CD4-positive, alpha-beta T cell treated with Interleukin-2 at 100 ng/mL for 4 hours (primary cell): ENCODE measurements around the gene EIF3B.
"Not testable (repeated sequence)": the region's sequence is repeated elsewhere in the genome, so short reads cannot be mapped to it uniquely, and the experiment has no call there.

Experiments used
- DNase-seq: peaks from one replicate; pipeline ENCODE4 v3.0.0-alpha.2; 2020; ENCODE audit warnings: low spot score

Gene EIF3B

DNA sequence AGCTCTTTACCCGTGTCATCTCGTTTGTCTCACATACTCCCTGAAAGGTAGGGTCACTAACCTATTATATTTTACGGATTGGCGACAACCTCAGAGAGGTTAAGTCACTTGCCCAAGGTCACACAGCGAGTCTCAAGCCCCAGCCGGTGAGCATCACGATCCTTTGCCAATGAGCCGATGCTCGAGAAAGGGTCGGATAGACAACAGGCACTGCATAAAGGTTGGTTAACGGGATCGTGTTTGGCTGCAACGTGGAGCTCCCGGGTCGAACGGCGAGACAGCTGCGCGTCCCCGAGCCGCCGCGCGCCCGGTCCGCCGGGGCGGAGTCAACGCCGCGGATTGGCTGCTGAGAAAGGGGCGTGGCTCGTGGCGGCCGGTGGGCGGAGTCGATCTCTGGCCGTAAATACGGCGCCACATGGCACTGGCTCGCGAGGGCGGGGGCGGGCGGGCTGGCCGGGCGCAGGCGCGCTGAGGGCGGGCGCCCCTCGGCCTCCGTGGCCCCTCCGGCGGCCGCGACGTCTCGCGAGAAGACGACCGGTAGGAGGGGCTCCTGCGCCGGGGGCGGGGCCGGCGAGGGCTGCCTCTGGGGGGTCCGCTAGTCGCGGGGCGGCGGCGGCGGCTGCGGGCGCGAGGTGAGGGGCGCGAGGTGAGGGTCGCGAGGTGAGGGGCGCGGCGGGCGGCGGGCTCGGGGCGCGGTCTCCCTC is 48.5 kb downstream of the EIF3B start, which contains the start of gene CHST12:
Gene CHST12 (plus strand): TSS at position 598 of the 704 bp plus-strand sequence. CDS start 29,029 bp downstream, outside the sequence.
- peak; percentile 95 for DNase-seq

DNA sequence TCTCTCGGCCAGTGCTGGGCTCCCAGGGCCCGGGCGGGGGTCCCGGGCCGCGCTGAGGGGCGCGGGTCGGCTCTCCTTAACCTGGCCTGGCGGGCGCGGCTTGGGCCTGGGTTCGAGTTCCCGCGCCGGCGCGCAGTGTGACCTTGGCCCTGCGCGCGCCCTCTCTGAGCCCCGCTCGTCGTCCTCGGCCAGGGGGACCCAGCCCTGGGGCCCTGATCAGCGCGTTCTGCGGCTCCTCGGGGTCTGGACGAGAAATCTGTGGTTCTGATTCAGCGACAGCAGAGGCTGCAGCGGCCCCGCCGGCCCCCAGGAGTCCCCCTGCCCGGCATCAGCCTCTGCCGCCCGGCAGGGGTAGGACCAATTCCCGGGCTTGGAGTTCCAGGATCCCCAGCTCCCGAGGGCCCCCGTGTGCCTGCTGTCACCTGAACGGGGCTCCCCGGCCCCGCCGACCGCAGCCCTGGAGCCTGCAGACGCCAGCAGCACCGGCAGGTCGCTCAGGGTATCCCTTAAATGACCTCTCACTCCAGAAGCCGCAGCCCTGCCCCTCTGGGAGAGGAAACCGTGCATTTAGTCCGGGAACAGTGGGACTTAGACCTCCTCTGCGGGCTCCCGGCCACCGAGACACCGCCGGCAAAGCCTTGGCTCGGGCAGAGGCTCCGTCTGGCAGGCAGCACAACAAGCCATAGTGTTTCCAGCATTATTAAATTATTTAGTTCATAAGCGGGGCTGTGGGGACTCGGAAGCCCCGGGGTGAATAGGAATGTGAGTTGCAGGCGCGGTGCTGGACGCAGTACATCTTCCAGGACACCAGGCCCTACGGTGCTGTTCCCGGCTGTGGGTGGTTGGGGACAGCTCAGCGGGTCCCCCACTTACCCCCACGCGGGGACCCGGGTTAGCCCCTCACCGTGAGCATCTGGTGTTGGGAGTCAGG is 49.4 kb downstream of the EIF3B start:
- no peak for DNase-seq

DNA sequence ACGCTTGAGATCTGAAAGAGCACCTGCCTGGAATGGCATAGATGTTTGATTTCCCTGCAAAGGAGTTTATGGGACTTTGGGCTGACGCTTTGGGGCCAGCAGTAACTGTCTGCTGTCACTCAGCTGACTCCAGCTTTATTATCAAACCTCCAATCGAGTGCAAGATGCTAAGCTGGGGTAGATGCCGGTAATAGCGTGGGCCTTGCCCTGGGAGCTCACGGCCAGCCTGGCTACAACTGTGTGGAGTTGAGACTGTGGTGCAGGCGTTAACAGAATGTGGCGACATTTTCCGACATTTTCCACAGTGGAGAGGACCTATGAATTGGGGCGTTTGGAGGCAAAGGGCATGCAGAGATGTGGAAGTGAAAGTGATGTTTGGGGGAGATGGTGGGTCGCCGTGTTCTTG is 50.1 kb downstream of the EIF3B start:
- no peak for DNase-seq

DNA sequence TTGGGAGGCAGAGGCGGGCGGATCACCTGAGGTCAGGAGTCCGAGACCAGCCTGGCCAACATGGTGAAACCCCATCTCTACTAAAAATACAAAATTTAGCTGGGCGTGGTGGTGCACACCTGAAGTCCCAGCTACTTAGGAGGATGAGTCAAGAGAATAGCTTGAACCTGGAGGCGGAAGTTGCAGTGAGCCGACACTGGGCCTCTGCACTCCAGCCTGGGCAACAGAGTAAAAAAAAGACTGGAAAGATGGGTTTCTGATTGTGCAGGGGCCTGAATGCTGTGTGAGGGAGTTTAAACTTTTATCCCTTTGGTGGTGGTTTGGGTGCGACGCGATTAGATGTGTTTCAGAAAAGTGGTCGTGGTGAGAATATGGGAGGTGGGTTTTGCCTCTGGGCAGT is 50.6 kb downstream of the EIF3B start:
- DNase-seq: no peak

DNA sequence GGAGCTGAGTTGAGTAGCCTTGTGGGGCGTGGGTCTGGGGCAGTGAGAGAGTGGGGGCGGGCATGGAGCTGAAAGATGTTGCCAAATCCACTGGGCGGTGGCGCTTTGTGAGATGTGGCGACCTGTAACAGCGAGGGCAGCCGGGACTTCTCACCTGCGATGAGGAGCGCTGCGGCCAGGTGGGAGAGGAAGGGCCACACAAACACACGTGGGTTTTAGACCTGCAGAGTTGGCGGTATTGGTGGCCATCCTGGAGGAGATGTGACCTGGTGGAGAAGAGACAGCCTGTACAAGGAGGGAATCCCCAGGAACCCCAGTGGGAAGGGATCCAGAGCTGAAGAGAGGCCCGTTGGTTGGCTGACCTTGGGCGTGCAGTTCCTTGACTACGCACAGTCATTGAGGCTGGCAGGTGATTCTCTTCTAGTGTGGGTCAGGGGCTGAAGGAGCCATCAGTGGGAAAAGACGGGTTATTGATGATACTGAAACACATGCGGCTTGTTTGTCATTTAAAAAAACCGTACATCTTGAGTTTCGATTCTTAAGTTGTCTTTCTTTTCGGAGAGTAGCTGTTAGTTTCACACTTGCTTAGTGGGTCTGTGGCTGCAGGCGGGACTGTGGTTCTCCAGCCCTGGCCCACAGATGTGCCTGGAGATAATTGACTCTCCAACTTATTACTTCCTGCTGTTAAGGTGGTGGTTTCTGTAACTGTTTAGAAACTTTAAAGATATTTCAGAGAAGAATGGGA is 51.1 kb downstream of the EIF3B start:
- peak; percentile 66 for DNase-seq

DNA sequence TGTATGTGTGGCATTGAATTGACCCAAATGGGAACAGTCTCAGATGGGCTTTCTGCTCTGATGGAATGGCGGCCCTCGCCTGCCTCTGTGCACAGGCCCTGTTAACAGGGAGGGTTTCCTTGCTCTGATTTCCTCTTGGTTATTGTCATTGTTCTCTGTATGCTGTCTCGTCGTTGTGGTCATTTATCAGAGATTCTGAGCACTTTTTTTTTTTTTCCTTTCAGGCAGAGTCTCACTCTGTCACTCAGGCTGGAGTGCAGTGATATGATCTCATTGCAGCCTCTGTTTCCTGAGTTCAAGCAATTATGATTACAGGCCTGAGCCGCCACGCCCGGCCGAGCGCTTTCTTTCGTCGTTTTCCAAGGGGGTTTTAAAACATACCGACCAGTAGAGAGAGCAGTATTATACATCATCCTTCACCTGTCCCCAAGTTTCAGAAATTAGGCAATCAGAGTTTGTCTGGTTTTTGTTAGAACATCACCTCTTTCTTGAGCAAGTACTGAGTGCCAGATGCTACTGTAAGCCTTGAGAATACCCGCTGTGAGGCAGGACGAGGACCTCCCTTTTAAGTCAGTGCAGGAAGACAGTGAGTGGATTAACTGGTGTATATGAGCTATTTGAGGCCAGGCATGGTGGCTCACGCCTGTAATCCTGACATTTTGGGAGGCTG is 55.3 kb downstream of the EIF3B start:
- peak; percentile 36 for DNase-seq

DNA sequence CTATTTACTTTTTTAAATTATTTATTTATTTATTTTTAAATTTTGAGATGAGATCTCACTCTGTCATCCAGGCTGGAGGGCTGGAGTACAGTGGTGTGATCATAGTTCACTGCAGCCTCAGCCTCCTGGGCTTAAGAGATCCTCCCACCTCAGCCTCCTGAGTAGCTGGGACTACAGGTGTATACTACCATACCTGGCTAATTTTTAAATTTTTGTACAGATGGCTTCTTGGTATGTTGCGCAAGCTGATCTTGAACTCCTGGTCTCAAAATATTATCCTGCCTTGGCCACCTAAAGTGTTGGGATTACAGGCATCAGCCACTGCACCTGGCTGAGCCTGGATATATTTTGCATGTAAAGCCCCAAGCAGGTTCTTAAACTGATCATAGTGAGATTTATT is 56.4 kb downstream of the EIF3B start:
- DNase-seq: no peak

DNA sequence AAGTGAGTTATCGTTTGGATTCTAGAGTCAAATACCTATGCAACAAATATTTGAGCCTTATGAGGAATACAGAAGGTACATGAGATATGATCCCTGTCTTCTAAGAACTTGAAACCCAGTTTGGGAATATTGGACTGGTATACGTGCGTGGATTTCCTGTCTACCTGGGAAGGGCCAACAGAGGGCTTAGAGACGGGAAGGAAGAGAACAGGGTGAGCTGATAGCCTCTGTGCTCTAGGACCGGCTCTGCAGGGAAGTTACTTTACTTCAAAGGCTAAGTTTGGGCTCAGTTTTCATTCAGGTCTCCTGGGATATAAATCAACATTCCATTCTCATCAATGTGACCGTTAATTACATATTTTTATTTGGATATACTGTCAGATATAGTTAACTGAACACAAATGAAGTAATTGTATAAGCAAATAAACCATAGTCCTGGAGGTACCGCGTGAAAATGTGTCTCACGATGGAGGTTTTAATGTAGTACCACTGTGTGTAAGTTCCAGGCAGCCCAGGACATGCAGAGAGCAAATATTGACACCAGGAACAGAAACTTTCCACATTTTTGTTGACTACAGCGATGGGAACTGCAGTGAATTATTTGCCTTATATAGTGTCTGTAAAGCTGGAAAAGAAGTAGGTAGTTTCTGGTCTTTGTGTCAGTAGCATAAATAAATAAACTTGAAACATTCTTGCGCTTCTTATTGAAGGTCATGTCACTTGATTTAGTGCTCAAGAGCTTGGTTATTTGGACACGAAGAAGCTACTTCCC is 57.4 kb downstream of the EIF3B start:
- no peak for DNase-seq

DNA sequence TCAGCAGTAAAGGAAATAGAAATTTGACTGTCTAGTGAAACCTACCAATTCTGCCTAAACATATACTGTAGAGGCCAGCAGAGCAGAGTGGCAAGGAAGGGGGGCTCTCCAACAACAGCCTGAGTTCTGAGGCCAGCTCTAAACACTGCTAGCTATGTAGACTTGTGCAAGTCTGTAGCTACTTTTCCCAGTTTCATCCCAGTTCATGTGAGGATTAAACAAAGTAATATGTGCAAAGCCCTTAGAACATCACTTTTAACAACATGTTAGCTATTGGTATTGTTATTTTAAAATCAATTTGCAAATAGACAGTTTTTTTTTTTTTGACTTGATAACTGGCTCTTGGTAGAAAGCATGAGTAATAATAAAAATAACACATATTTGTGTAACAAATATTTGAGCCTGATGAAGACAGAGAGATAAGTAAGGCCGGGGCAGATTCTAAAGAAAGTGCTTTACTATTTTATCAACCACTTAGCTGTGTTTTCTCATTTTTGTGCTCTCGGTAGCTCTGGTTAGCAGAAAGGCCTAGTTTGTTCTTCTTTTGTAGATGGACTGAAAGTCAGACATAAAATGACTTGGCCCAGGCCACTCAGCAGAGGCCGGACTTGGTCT is 58.1 kb downstream of the EIF3B start:
- no peak for DNase-seq

DNA sequence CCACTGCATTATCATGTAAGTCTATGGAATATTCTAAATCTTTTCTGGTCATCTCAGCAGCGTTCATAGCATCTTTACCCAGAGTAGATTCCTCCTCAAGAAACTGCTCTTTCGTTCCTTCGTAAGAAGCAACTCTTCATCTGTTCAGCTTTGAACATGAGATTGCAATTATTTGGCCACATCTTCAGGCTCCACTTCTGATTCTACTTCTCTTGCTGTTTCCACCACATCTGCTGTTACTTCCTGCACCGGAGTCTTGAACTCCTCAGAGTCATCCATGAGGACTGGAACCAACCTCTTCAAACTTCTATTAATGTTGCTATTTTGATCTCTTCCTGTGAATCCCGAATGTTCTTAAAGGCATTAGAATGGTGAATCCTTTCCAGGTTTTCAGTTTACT is 61.4 kb downstream of the EIF3B start:
- no peak for DNase-seq

DNA sequence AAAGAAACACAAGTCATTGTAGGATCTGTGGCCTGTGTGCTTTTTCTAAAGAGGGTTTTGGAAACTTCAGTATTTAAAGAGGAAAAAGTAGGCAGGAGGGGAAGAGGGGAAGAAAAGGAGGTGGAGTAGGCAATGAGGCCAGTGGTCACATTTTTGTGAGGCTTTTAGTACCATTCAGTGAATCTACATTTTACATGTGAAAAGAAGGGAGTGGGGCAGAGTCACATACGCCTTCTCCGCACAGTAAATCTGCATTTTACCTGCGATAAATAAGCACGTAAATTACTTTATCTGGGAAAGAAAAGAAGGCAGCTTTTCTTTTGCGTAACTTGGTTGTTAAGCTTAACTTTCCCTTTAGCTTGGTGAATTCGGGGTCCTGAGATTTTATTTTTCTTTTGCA is 62.0 kb downstream of the EIF3B start:
- DNase-seq: no peak

DNA sequence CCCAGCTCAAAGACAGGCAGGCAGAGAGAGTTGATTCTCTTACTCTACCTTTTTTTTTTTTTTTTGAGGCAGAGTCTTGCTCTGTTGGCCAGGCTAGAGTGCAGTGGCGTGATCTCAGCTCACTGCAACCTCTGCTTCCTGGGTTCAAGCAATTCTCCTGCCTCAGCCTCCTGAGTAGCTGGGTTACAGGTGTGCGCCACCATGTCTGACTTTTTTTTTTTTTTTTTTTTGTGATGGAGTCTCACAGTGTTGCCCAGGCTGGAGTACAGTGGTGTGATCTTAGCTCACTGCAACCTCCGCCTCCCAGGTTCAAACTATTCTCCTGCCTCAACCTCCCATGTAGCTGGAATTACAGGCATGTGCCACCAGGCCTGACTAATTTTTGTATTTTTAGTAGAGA is 62.6 kb downstream of the EIF3B start:
- DNase-seq: not testable (repeated sequence)

DNA sequence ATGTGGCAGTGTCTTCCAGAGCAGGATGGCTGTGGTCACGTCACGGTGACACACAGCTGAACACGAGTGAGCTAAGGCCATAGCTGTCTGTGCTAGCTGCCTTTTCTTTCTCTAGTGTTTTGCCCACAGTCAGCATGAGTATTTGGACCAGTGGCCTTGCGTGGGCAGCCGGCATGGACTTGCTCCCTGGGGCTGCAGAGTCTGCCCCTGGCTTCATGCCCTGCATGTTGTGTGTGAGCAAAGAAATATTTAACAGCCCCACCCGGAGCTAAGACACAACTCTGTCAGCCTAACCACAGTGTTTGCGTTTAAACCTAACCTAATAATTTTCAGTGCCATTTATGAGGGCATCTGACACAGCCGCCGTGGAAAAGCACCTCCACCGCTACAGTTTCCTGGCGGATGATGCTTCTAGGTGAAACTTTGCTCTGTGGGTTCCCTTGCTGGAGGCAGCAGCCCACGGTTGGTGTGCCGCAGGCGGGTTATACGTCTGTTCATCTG is 63.4 kb downstream of the EIF3B start:
- peak; percentile 68 for DNase-seq

DNA sequence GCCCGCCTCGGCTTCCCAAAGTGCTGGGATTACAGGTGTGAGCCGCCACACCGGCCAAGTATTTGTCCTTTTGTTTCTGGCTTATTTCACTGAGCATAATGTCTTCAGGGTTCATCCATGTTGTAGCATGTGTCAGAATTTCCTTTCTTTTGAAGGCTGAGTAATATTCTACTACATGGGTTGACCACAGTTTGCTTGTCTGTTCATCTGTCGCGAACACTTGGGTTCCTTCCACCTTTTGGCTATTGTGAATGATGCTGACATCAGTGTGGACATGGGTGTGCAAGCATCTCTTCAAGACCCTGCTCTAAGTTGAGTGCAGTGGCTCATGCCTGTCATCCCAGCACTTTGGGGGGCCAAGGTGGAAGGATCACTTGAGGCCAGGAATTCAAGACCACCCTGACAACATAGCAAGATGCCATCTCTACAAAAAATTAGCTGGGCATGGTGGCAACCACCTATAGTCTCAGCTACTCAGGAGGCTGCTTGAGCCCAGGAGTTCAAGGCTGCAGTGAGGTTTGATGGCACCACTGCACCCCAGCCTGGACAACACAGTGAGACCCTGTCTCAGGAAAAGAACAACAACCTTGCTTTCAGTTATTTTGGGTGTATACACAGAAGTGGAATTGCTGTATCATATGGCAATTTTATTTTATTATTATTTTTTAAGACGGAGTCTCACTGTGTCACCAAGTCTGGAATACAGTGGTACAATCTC is 65.7 kb downstream of the EIF3B start:
- DNase-seq: no peak

DNA sequence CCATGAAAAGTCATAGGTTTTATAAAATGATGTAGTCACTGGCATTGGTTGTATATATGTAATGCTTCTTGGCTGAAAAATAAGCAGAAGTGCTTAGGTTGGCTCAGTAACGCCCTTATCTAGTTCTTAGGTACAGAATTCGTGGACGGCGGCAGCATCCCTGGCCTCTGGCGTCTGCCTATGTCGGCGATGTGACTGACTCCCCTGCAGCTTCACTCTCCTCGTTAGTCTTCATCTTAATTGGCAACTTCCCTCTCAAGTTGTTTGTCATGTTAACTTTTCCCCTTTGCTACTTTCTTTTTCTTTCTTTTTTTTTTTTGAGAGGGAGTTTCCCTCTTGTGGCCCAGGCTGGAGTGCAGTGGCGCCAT is 67.3 kb downstream of the EIF3B start:
- DNase-seq: no peak

DNA sequence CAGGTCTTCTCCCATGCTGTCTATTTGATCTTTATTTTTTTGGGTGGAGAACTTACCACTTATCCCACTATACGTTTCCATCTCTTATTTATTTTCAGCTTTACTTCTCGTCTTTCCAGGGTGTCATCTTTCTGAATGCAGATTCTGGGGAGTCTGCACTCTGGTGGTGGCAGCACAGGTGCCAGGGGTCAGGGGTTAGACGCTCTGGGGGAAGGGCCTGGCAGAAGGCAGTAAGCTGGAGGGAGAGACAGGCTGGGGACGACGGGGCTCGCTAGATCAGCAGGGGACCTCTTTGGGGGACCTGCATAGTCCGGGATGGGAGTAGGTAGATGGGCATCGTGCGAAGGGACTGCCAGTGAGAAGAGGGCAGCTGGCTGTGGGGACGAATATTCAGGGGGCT is 71.1 kb downstream of the EIF3B start:
- DNase-seq: no peak
